H1 (cell line): ENCODE measurements around the gene KATNA1.

Experiments
- JUND ChIP-seq: IDR thresholded peaks from 2 replicates; pipeline ENCODE4 v1.6.1; 2011; ENCODE audit warnings: mild to moderate bottlenecking, improper control_type of control experiment, low read length
- POLR2A ChIP-seq, 2 experiments: IDR thresholded peaks; 1 replicate in 1 of 2; 2 replicates in 1 of 2; pipeline ENCODE4 v1.6.1; 2011; ENCODE audit warnings: low read depth in 2 of 2, low read length in 2 of 2, mild to moderate bottlenecking in 2 of 2; ENCODE audit errors: control extremely low read depth in 1 of 2
- POLR2AphosphoS5 ChIP-seq: IDR thresholded peaks from 2 replicates; pipeline ENCODE4 v1.6.1; 2011; ENCODE audit warnings: low read depth, low read length
- RFX5 ChIP-seq: IDR thresholded peaks from 2 replicates; pipeline ENCODE4 v1.6.1; 2011; ENCODE audit warnings: low read depth, low read length, improper control_type of control experiment, borderline replicate concordance
- SIX5 ChIP-seq: IDR thresholded peaks from 2 replicates; pipeline ENCODE4 v1.6.1; 2011; ENCODE audit warnings: mild to moderate bottlenecking, low read depth, low read length
- TF ChIP-seq, protein P1 (sequence below), 3 experiments: IDR thresholded peaks; 1 replicate in 2 of 3; 2 replicates in 1 of 3; pipeline versions ENCODE4 v1.5.1 to v1.6.1; 2011; ENCODE audit warnings: low read length in 3 of 3, mild to moderate bottlenecking in 3 of 3, inconsistent platforms in 2 of 3, low read depth in 1 of 3, moderate library complexity in 1 of 3; ENCODE audit not compliant: insufficient read depth in 1 of 3; ENCODE audit errors: control extremely low read depth in 1 of 3

DNA sequence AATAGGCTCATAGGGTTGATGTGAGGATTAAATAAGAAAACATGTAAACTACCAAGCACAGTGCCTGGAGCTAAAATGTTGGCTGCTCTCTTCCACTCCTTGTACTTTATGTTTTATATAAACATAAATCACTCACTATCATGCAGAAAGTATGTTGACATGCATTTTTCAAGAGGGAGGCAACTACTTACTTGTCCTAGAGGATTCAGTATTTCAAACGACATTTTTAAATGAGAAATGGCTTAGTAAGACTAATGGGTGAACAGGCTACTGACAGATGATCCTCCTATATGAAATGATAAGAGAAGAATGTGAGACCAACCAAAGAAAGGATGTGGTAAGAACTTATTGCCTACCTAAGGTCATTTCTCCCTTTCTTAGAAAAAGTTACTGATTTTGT is 48.4 kb upstream of the KATNA1 start:
- TF ChIP-seq, protein P1, sequence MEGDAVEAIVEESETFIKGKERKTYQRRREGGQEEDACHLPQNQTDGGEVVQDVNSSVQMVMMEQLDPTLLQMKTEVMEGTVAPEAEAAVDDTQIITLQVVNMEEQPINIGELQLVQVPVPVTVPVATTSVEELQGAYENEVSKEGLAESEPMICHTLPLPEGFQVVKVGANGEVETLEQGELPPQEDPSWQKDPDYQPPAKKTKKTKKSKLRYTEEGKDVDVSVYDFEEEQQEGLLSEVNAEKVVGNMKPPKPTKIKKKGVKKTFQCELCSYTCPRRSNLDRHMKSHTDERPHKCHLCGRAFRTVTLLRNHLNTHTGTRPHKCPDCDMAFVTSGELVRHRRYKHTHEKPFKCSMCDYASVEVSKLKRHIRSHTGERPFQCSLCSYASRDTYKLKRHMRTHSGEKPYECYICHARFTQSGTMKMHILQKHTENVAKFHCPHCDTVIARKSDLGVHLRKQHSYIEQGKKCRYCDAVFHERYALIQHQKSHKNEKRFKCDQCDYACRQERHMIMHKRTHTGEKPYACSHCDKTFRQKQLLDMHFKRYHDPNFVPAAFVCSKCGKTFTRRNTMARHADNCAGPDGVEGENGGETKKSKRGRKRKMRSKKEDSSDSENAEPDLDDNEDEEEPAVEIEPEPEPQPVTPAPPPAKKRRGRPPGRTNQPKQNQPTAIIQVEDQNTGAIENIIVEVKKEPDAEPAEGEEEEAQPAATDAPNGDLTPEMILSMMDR (IDR thresholded peaks at IDR 0.05; ENCODE audit: control extremely low read depth in 1 of 3, insufficient read depth in 1 of 3, low read depth in 1 of 3, low read length in 3 of 3), result no peak
- no peak for TF ChIP-seq RFX5
- TF ChIP-seq POLR2AphosphoS5, result no peak
- TF ChIP-seq POLR2A (IDR thresholded peaks at IDR 0.05; ENCODE audit: control extremely low read depth in 1 of 2, low read depth in 2 of 2, low read length in 2 of 2), result no peak
- no peak for TF ChIP-seq SIX5
- TF ChIP-seq JUND, result no peak
